HFF-Myc (cell line): ENCODE results near the gene MCF2L.

ENCODE experiments used
- DNase-seq: peaks from one replicate; pipeline ENCODE4 v3.0.0-alpha.2; 2011; ENCODE audit warnings: low read depth; ENCODE audit errors: extremely low read depth
- H3K4me3 ChIP-seq: replicated peaks from 2 replicates; pipeline ENCODE4 v1.5.1; 2011; ENCODE audit warnings: low read depth, mild to moderate bottlenecking, control low read depth, low read length
- TF ChIP-seq, protein P1 (sequence below): IDR thresholded peaks from 2 replicates; pipeline ENCODE4 v1.5.1; 2012; ENCODE audit warnings: mild to moderate bottlenecking, low read depth, low read length, control low read depth; ENCODE audit errors: missing control alignments

Gene MCF2L

DNA sequence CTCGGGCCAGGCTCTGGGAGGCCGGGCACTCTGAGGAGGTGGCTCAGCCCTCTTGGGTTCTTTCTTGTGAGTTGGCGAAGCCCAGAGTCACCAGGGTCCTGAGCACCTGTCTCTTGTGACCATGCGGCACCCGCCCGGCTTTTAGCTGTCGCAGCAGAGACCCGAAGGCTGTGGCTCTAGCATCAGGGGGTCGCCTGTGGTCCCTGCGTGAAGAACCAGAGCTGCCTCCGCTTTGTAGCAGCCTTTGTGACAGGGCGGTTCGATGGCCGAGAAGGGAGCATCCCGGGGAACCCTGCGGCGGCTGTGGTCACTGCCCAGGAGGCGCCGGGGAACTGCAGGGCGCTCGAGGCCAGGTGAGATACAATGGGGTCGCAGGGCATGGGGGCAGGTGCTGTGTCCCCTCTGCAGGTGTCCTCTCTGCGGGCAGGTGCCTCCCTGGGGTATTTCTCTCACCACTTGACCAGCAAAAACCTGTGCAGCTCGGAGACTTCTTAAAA lies 10.4 kb downstream of the MCF2L start:
- TF ChIP-seq, protein P1, sequence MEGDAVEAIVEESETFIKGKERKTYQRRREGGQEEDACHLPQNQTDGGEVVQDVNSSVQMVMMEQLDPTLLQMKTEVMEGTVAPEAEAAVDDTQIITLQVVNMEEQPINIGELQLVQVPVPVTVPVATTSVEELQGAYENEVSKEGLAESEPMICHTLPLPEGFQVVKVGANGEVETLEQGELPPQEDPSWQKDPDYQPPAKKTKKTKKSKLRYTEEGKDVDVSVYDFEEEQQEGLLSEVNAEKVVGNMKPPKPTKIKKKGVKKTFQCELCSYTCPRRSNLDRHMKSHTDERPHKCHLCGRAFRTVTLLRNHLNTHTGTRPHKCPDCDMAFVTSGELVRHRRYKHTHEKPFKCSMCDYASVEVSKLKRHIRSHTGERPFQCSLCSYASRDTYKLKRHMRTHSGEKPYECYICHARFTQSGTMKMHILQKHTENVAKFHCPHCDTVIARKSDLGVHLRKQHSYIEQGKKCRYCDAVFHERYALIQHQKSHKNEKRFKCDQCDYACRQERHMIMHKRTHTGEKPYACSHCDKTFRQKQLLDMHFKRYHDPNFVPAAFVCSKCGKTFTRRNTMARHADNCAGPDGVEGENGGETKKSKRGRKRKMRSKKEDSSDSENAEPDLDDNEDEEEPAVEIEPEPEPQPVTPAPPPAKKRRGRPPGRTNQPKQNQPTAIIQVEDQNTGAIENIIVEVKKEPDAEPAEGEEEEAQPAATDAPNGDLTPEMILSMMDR, result no peak
- no peak overlapping the region for H3K4me3 ChIP-seq
- DNase-seq, result no peak

DNA sequence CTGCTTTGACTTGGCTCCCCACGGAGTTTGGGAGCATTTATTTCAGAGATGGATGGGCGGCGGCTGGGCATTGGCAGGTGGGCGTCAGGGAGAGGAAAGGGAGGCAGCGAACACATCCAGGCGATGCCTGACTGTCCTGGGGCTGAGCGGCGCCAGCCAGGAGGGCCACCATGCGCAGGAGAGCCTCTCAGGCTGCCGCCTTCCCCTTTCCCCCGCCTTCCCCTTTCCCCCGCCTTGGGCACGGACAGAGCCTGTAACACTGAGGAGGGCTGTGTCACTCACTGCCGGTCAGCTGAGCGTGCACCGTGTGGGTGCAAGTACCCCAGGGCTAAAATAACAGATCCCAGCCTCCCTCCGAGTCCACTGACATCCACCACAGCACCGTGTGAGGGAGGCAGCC lies 11.4 kb downstream of the MCF2L start:
- DNase-seq, result no peak
- no peak overlapping the region for H3K4me3 ChIP-seq
- TF ChIP-seq, protein P1, result no peak

DNA sequence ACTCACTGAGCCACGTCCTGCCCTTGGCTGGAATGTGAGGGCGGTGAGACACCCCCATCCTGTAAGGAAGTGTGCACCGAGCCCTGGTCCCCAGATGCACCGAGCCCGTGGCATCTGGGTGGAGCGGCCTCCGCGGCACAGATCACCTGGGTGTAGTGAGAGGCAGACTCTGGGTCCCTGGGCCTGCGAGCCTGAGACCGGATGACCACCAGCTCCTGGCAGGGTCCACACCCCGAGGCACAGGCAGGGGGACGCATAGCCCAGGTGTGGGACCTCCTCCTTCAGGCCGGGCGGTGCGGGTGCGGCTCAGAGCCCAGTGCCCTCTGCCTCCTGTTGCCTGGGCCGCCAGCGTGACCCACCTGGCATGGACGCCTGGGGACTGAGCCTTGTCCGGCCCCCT lies 12.4 kb downstream of the MCF2L start:
- TF ChIP-seq, protein P1, result no peak
- no peak for DNase-seq
- no peak overlapping the region for H3K4me3 ChIP-seq

DNA sequence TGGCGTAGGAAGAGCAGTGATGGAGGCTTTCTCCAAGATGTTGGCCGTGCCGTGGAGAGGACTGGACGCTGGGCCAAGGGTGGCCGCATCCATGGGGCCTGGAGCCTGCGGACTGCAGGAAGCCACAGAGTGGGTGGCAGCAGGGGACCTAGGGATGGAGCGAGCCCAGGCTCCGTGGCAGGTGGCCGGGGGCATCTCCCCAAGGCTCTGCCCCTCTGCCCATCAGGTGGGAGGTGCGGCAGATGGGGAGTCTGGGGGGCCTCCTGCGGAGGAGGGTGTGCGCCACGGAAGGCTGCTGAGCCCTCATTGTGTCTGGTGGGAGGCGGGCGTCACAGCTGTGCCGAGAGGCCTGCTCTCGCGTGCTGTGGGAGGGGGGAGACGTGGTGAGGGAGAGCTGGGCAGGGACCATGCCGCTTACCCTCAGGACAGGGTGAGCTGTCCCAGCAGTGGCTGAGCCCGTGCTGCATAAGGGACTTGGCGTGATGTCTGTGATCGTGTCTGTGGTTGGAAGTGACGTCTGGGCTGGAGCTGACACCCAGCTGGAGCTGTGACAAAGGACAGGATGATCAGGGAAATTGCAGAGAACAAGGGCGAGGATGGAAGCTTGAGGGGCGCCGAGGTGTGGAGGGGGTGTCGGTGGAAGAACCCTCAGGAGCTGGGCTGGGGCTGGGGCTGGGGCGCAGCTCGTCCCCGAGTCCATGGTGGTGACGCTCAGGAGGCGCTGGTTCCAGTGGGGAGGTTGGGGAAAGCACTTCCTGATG lies 13.4 kb downstream of the MCF2L start:
- TF ChIP-seq, protein P1, result no peak
- DNase-seq, result no peak
- no peak overlapping the region for H3K4me3 ChIP-seq

DNA sequence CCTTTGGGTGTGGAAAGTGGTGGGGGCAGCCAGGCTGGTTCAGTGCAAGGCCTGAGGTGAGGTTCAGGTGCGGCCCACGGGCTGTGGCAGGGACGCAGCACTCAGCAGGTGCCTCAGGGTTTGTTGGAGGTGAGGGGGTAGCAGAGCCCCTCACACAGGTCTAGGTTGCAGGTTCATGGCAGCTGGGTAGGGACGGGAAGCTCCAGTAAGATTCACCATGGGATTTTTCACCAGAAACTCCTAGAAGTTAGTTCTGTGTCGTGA lies 14.0 kb downstream of the MCF2L start:
- DNase-seq, result no peak
- no peak overlapping the region for H3K4me3 ChIP-seq
- TF ChIP-seq, protein P1, result no peak

DNA sequence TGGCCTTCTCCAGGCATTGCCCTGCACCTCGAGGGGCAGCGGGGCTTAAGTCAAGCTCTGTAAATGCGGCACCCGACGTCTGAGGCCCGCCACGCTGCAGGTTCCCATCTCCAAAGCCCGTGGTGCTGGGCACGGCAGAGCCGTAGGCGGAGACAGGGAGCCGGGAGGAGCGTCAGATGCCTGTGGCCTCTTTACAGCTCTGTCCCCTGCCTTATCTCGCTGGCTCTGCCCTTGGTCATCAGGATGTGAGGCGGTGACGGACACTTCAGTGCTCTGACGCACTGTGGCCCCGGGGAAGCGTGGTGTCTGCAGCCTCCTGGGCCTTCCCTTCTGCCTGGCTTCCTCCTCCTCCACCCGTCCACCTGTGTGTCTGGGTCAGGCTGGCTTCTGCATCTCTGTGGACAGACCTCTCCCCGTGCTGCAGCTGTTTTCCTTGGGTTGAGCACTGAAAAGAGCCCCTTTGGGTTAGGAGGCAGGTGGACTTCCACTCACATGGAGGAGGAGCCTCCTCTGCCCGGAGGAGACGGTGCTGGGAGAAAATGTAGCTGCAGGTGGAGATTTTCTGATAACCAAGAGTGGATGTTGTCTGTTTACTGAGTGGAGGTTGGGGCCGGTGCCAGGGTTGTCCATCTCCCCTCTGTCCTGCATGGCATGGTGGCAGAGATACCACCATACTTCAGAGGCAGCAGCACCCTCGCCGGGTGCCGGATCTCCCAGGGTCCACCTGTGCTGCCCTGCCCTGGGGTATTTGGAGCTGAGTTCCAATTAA lies 14.6 kb downstream of the MCF2L start:
- TF ChIP-seq, protein P1, result no peak
- DNase-seq, result no peak
- H3K4me3 ChIP-seq, result no peak overlapping the region

DNA sequence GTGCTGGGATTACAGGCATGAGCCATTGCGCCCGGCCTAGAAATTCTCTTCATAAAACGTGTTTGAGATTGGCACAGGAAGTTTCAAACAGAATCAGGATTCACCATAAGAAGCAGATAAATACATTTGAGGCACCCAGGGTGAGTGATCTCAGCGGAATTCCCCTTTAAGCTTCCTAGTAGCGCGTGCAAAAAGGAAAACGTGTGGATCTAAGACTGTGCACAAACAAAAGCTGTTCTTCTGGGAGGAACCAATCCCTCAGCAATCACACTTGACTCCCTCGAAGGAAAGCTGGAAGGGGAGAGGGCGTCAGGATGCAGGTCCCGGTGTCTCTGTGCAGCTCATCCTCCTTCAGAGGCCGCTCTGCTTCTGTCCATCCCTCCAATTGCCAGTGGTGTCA lies 15.5 kb downstream of the MCF2L start:
- no peak for DNase-seq
- H3K4me3 ChIP-seq, result no peak overlapping the region
- TF ChIP-seq, protein P1, result no peak
